ENCODE results near the gene SDCCAG8. TPM values are rescaled to one million over a fixed set of nuclear protein-coding genes. Genes with fewer than 3 reads are reported as not detected.

Gene SDCCAG8
- total RNA-seq, 1 experiment from 2014 or later, result 10.0 TPM

GRCh38 chr1:243494741-243495431 is 239.0 kb downstream of the SDCCAG8 start:
- no peak overlapping the region for H2BK12ac ChIP-seq (ENCODE audit: insufficient read length, low read depth, low read length)
- H3K4me3 Mint-ChIP-seq, result no peak overlapping the region
- TF ChIP-seq, protein P1, sequence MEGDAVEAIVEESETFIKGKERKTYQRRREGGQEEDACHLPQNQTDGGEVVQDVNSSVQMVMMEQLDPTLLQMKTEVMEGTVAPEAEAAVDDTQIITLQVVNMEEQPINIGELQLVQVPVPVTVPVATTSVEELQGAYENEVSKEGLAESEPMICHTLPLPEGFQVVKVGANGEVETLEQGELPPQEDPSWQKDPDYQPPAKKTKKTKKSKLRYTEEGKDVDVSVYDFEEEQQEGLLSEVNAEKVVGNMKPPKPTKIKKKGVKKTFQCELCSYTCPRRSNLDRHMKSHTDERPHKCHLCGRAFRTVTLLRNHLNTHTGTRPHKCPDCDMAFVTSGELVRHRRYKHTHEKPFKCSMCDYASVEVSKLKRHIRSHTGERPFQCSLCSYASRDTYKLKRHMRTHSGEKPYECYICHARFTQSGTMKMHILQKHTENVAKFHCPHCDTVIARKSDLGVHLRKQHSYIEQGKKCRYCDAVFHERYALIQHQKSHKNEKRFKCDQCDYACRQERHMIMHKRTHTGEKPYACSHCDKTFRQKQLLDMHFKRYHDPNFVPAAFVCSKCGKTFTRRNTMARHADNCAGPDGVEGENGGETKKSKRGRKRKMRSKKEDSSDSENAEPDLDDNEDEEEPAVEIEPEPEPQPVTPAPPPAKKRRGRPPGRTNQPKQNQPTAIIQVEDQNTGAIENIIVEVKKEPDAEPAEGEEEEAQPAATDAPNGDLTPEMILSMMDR (conservative IDR thresholded peaks at IDR 0.05), result no peak
- no peaks in the 10 kb centered on the region for H3K27me3 ChIP-seq (ENCODE audit: insufficient read depth, low read length)
- H2BK20ac ChIP-seq (ENCODE audit: low read depth, low read length, poor library complexity, severe bottlenecking), result no peak overlapping the region
- no peaks in the 10 kb centered on the region for H3K9me3 ChIP-seq (ENCODE audit: control insufficient read depth, low read depth, low read length)
- no peak for DNase-seq
- H4K5ac ChIP-seq (ENCODE audit: insufficient read length, low read depth, low read length), result no peak overlapping the region
- H3K27ac Mint-ChIP-seq, result peak overlapping the region in 1 of 3 experiments; percentile 77; a peak in 1 of 7 replicates
- H3K4me2 ChIP-seq (ENCODE audit: insufficient read depth, insufficient read length, low read length), result no peak overlapping the region
- peaks cover 12% of the 10 kb centered on the region; the same call in 1 of the 2 replicates for H3K4me1 ChIP-seq (ENCODE audit: insufficient read depth, low read length)
- no peak overlapping the region for H4K8ac ChIP-seq (replicated peaks; ENCODE audit: insufficient read length, low read depth, low read length)
- H2BK120ac ChIP-seq (ENCODE audit: low read depth, low read length, poor library complexity, severe bottlenecking), result no peak overlapping the region
- H2BK5ac ChIP-seq (ENCODE audit: insufficient read length, low read length), result no peak overlapping the region
- no peak overlapping the region for H4K91ac ChIP-seq (ENCODE audit: insufficient read length, low read depth, low read length)
- H2BK15ac ChIP-seq (ENCODE audit: low read depth, low read length), result no peak overlapping the region
- no peak overlapping the region for H2AK5ac ChIP-seq (ENCODE audit: insufficient read length, low read length)
- no peaks in the 10 kb centered on the region for H3K79me1 ChIP-seq (ENCODE audit: insufficient read depth, low read depth, low read length, poor library complexity, severe bottlenecking)
- H3K36me3 Mint-ChIP-seq (ENCODE audit: insufficient read depth in 1 of 3, low read depth in 3 of 3), result peaks cover 2 to 9% (median 7%) of the 10 kb centered on the region in 3 experiments; a peak in 6 of 7 replicates
- no peak overlapping the region for H3K56ac ChIP-seq (ENCODE audit: insufficient read length, low read depth, low read length)
- no peak overlapping the region for H3K14ac ChIP-seq (ENCODE audit: insufficient read depth, low read length)
- H3K79me2 ChIP-seq (ENCODE audit: insufficient read depth, low read length), result no peaks in the 10 kb centered on the region
- no CpG with 5 or more reads among the region's 15 CpGs for WGBS (ENCODE audit: extremely low coverage, insufficient read length, low lambda C conversion rate)
- H3T11ph ChIP-seq (ENCODE audit: low read length), result no peak overlapping the region
- H4K20me1 ChIP-seq (ENCODE audit: control insufficient read depth, insufficient read depth, insufficient read length), result no peaks in the 10 kb centered on the region
- H3K23me2 ChIP-seq (ENCODE audit: insufficient read length, low read depth, low read length, poor library complexity, severe bottlenecking), result no peaks in the 10 kb centered on the region
- H3K18ac ChIP-seq (ENCODE audit: insufficient read length, low read depth, low read length), result no peak overlapping the region
- H3K27me3 Mint-ChIP-seq (ENCODE audit: low read depth), result no peaks in the 10 kb centered on the region
- H3K23ac ChIP-seq (ENCODE audit: insufficient read length, low read depth, low read length), result no peak overlapping the region
- H2AFZ ChIP-seq (ENCODE audit: low read length), result no peak overlapping the region
- peaks cover 51 to 63% of the 10 kb centered on the region in 2 experiments for H3K4me1 Mint-ChIP-seq
- no peak overlapping the region for H3K27ac ChIP-seq (ENCODE audit: insufficient read length, low read depth, low read length)
- no peak overlapping the region for H3K4ac ChIP-seq (ENCODE audit: low read depth, low read length)
- H3K9ac ChIP-seq (ENCODE audit: extremely low read depth, insufficient read length, low read length), result no peak overlapping the region
- peaks cover 1 to 2% of the 10 kb centered on the region in 2 experiments; a peak in 2 of 5 replicates for H3K9me3 Mint-ChIP-seq
